Activated CD4-positive, alpha-beta T cell treated with anti-CD3 and anti-CD28 coated beads for 4 hours (primary cell): ENCODE data around the gene GNAI3.
"Not testable (repeated sequence)": the region's sequence is repeated elsewhere in the genome, so short reads cannot be mapped to it uniquely, and the experiment has no call there.

Experiments
- DNase-seq, 2 donors: peaks; one replicate each; pipeline ENCODE4 v3.0.0-alpha.2; 2020

GNAI3 gene

GRCh38 chr1:109639841-109640184 lies 91.4 kb downstream of the GNAI3 start:
- no peak for DNase-seq

- DNase-seq: peak; percentile 79 to 94
Measured at GRCh38 chr1:109640285-109640865, 92.0 kb downstream of the GNAI3 start.

GRCh38 chr1:109641078-109641740 lies 92.8 kb downstream of the GNAI3 start:
- DNase-seq: no peak

- DNase-seq: no peak
Measured at GRCh38 chr1:109641861-109642260, 93.4 kb downstream of the GNAI3 start.

- no peak for DNase-seq
Measured at GRCh38 chr1:109642626-109643025, 94.2 kb downstream of the GNAI3 start.

- peak; percentile 82 to 88 for DNase-seq
Measured at GRCh38 chr1:109643385-109644230, 95.2 kb downstream of the GNAI3 start.

- DNase-seq: no peak
Measured at GRCh38 chr1:109644670-109645069, 96.3 kb downstream of the GNAI3 start.

GRCh38 chr1:109649491-109649914 lies 101.1 kb downstream of the GNAI3 start:
- no peak for DNase-seq

- DNase-seq: no peak
Measured at GRCh38 chr1:109650609-109651008, 102.2 kb downstream of the GNAI3 start.

GRCh38 chr1:109652402-109652801 lies 104.0 kb downstream of the GNAI3 start:
- no peak for DNase-seq

GRCh38 chr1:109653306-109653705 lies 104.9 kb downstream of the GNAI3 start:
- no peak for DNase-seq

- DNase-seq: no peak
Measured at GRCh38 chr1:109654519-109654918, 106.1 kb downstream of the GNAI3 start.

- DNase-seq: peak; percentile 42 to 49
Measured at GRCh38 chr1:109655615-109656519, 107.5 kb downstream of the GNAI3 start, which contains the start of gene GSTM4. Gene GSTM4 (plus strand): TSS chr1:109656099. CDS start chr1:109656390, 291 bp downstream.

- no peak for DNase-seq
Measured at GRCh38 chr1:109657395-109657794, 109.0 kb downstream of the GNAI3 start.

- DNase-seq: no peak
Measured at GRCh38 chr1:109657970-109658369, 109.6 kb downstream of the GNAI3 start.

- DNase-seq: no peak
Measured at GRCh38 chr1:109658533-109659042, 110.2 kb downstream of the GNAI3 start.

GRCh38 chr1:109659145-109659544 lies 110.7 kb downstream of the GNAI3 start:
- DNase-seq: no peak

- no peak for DNase-seq
Measured at GRCh38 chr1:109659997-109660690, 111.7 kb downstream of the GNAI3 start.

- DNase-seq: not testable (repeated sequence)
Measured at GRCh38 chr1:109660691-109661026, 112.2 kb downstream of the GNAI3 start.

- no peak for DNase-seq
Measured at GRCh38 chr1:109661391-109661790, 113.0 kb downstream of the GNAI3 start.

- DNase-seq: no peak
Measured at GRCh38 chr1:109664671-109665070, 116.3 kb downstream of the GNAI3 start.
